B cell (primary cell): ENCODE results near the gene CCM2.

Experiments used
- EZH2 ChIP-seq: IDR thresholded peaks from 2 replicates; pipeline ENCODE4 v1.6.1; 2012; ENCODE audit warnings: borderline replicate concordance, low read depth, mild to moderate bottlenecking, moderate library complexity, low read length; ENCODE audit not compliant: insufficient read depth, poor library complexity, severe bottlenecking
- TF ChIP-seq, protein P1 (sequence below): fragments of 200-600 bp; IDR thresholded peaks from one replicate; pipeline ENCODE4 v1.8.0; 2022; ENCODE audit warnings: antibody characterized with exemption, mild to moderate bottlenecking

DNA sequence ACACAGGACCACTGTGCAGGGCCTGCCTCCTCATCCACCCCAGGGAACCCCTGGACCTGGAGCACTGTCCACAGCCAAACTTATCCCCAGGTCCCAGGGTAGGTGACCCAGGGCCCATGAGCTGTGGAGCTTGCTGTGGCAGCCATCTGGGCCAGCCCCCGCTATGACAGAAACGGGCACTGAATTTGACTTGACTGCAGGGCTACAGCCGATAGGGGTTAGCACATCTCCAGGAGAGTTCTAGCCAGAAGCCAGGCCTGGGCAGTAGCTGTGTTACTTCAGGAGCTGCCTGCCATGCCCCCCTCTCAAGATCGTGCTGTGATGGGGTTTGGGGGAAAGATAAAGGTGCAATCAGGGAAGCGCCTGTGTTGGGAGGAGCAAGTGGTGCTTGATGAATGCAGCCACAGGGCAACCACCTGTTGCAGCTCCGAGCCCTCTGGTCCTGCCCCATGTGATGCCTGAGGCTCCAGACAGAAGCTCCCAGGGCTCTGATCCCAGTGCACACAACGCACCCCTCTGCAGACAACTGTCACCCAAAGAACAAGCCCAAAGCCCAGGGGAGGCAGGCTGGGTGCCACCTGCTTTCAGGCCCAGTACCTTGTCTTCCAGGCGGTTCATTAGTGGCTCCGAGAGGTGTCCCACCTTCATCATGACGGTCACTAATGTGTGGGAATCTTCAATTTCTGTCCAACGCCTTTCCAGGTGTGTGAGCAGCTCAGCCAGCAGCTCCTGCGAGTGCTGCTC is 105.0 kb downstream of the CCM2 start:
- TF ChIP-seq, protein P1, sequence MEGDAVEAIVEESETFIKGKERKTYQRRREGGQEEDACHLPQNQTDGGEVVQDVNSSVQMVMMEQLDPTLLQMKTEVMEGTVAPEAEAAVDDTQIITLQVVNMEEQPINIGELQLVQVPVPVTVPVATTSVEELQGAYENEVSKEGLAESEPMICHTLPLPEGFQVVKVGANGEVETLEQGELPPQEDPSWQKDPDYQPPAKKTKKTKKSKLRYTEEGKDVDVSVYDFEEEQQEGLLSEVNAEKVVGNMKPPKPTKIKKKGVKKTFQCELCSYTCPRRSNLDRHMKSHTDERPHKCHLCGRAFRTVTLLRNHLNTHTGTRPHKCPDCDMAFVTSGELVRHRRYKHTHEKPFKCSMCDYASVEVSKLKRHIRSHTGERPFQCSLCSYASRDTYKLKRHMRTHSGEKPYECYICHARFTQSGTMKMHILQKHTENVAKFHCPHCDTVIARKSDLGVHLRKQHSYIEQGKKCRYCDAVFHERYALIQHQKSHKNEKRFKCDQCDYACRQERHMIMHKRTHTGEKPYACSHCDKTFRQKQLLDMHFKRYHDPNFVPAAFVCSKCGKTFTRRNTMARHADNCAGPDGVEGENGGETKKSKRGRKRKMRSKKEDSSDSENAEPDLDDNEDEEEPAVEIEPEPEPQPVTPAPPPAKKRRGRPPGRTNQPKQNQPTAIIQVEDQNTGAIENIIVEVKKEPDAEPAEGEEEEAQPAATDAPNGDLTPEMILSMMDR = no peak
- no peak for TF ChIP-seq EZH2
